Body of pancreas (tissue), 4 donors: ENCODE data around the gene SART1.

Experiments used
- CTCF ChIP-seq, 7 experiments: fragments of 450-650 bp in 4 of 7; fragments of 200-600 bp in 3 of 7; sonication (generic) in 3 of 7; IDR thresholded peaks; one replicate each; pipeline ENCODE4 v1.5.1; 2016 to 2019; ENCODE audit warnings: antibody characterized with exemption in 7 of 7
- POLR2A ChIP-seq, 3 donors: fragments of 450-650 bp; IDR thresholded peaks; one replicate each; pipeline ENCODE4 v1.6.1; 2016; ENCODE audit warnings: antibody characterized with exemption in 3 of 3, mild to moderate bottlenecking in 2 of 3

- TF ChIP-seq CTCF (IDR thresholded peaks at IDR 0.05) (no peak), POLR2A (IDR thresholded peaks at IDR 0.05) (no peak)
Observed at GRCh38 chr11:65979261-65979759, 17.8 kb downstream of the SART1 start.
